KMS-11 (cell line): ENCODE measurements around the gene HFE.
A peak's percentile ranks its signal among the peaks of the same experiment; 100 is the strongest.

Experiments used
- H2AFZ ChIP-seq: fragments of 200-600 bp; sonication (generic); 2 replicates; pipeline ENCODE4 v1.6.1; 2016; ENCODE audit warnings: antibody characterized with exemption, mixed run types, low read depth
- H3K27ac ChIP-seq: fragments of 200-600 bp; sonication (generic); 2 replicates; pipeline ENCODE4 v1.6.1; 2016; ENCODE audit warnings: mild to moderate bottlenecking, mixed run types
- H3K27me3 ChIP-seq: fragments of 200-600 bp; sonication (generic); 2 replicates; pipeline ENCODE4 v1.6.1; 2017; ENCODE audit warnings: mild to moderate bottlenecking, low read depth, mixed run types, moderate library complexity; ENCODE audit not compliant: insufficient read depth
- H3K36me3 ChIP-seq: fragments of 200-600 bp; sonication (generic); 2 replicates; pipeline ENCODE4 v1.6.1; 2017; ENCODE audit warnings: mild to moderate bottlenecking, mixed run types; ENCODE audit not compliant: insufficient read depth
- H3K4me1 ChIP-seq: fragments of 200-600 bp; sonication (generic); 2 replicates; pipeline ENCODE4 v1.6.1; 2016; ENCODE audit warnings: mild to moderate bottlenecking, low read depth, mixed run types; ENCODE audit not compliant: poor library complexity, severe bottlenecking
- H3K4me2 ChIP-seq: fragments of 200-600 bp; sonication (generic); 2 replicates; pipeline ENCODE4 v1.7.0; 2016; ENCODE audit warnings: mild to moderate bottlenecking, mixed run types
- H3K4me3 ChIP-seq: fragments of 200-600 bp; sonication (generic); IDR thresholded peaks from 2 replicates; pipeline ENCODE4 v1.6.1; 2017; ENCODE audit warnings: low read depth, low read length, mixed read lengths; ENCODE audit not compliant: insufficient read depth
- H3K79me2 ChIP-seq: fragments of 200-600 bp; sonication (generic); 2 replicates; pipeline ENCODE4 v1.6.1; 2016; ENCODE audit warnings: low read depth, mixed run types; ENCODE audit not compliant: insufficient read depth
- H3K9ac ChIP-seq: fragments of 200-600 bp; sonication (generic); 2 replicates; pipeline ENCODE4 v1.6.1; 2016; ENCODE audit warnings: mild to moderate bottlenecking, mixed run types
- H4K20me1 ChIP-seq: fragments of 200-600 bp; sonication (generic); 2 replicates; pipeline ENCODE4 v1.6.1; 2016; ENCODE audit warnings: mild to moderate bottlenecking, mixed run types; ENCODE audit not compliant: insufficient read depth
- CTCF ChIP-seq: fragments of 200-600 bp; sonication (generic); conservative IDR thresholded peaks from 2 replicates; pipeline ENCODE4 v1.6.1; 2017; ENCODE audit warnings: low read depth, mild to moderate bottlenecking, antibody characterized with exemption, low read length, moderate library complexity, mixed read lengths

The HFE gene

GRCh38 chr6:26064619-26065257 is 22.5 kb upstream of the HFE start:
- TF ChIP-seq CTCF = peak; percentile 87
- Histone ChIP-seq H3K4me3 (no peak overlapping the region), H3K4me2 (no peak overlapping the region), H3K4me1 (peaks cover 12% of the 10 kb centered on the region), H3K79me2 (no peaks in the 10 kb centered on the region), H3K9ac (no peak overlapping the region), H4K20me1 (no peaks in the 10 kb centered on the region), H3K36me3 (no peaks in the 10 kb centered on the region), H2AFZ (no peak overlapping the region), H3K27me3 (no peaks in the 10 kb centered on the region), H3K27ac (no peak overlapping the region)

GRCh38 chr6:26065952-26066380 is 21.3 kb upstream of the HFE start:
- no peaks in the 10 kb centered on the region for H3K79me2 ChIP-seq
- no peak overlapping the region for H3K4me3 ChIP-seq
- peak; percentile 88 for TF ChIP-seq CTCF
- peak overlapping the region; percentile 38; the same call in 1 of the 2 replicates for H2AFZ ChIP-seq
- H3K36me3 ChIP-seq = no peaks in the 10 kb centered on the region
- H4K20me1 ChIP-seq = no peaks in the 10 kb centered on the region
- H3K27ac ChIP-seq = peak overlapping the region; percentile 66
- peak overlapping the region; percentile 48; the same call in 1 of the 2 replicates for H3K9ac ChIP-seq
- peaks cover 12% of the 10 kb centered on the region for H3K4me1 ChIP-seq
- peak overlapping the region; percentile 40 for H3K4me2 ChIP-seq
- H3K27me3 ChIP-seq = no peaks in the 10 kb centered on the region

- Histone ChIP-seq H4K20me1 (no peaks in the 10 kb centered on the region), H3K4me3 (no peak overlapping the region), H3K9ac (no peak overlapping the region), H3K4me1 (peaks cover 12% of the 10 kb centered on the region), H3K27me3 (no peaks in the 10 kb centered on the region), H3K4me2 (no peak overlapping the region), H3K27ac (no peak overlapping the region), H3K36me3 (no peaks in the 10 kb centered on the region), H3K79me2 (no peaks in the 10 kb centered on the region), H2AFZ (no peak overlapping the region)
- TF ChIP-seq CTCF = no peak
Observed at GRCh38 chr6:26067367-26067766, 19.9 kb upstream of the HFE start.

GRCh38 chr6:26068036-26068435 is 19.2 kb upstream of the HFE start:
- Histone ChIP-seq H4K20me1 (no peaks in the 10 kb centered on the region), H3K27ac (no peak overlapping the region), H3K4me3 (no peak overlapping the region), H3K4me2 (no peak overlapping the region), H2AFZ (no peak overlapping the region), H3K79me2 (no peaks in the 10 kb centered on the region), H3K36me3 (no peaks in the 10 kb centered on the region), H3K9ac (no peak overlapping the region), H3K27me3 (no peaks in the 10 kb centered on the region), H3K4me1 (peaks cover 12% of the 10 kb centered on the region)
- no peak for TF ChIP-seq CTCF
